Measurements from ENCODE around the gene RPTOR. TPM values are rescaled to one million over a fixed set of nuclear protein-coding genes. Genes with fewer than 3 reads are reported as not detected.
A peak's percentile ranks its signal among the peaks of the same experiment; 100 is the strongest.

RPTOR gene
- total RNA-seq, 4 donors from 2014 or later = 47.6 to 56.9 (median 55.4) TPM

DNA sequence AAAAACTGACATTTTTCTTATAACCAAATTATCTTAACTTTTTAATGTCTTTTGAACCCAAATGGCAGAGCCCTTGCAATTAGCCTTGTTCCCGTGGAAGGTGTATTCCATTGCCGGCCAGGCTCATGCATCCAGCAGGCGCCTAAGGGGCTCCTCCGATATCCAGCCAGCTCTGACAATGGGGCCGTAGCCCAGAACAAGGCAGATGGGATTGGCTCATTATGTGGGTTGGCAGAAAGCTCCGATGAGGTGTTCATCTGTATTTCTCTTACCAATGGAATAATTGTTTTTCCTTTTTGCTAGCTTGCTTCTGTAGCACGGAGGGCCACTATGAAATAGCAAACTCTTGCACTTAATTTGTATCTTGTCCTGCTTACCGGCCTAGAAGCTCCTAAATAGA is 238.8 kb downstream of the RPTOR start:
- Histone ChIP-seq H3K27ac (peak overlapping the region; percentile 20 to 84 (median 73)), H3K4me3 (no peak overlapping the region), H3K36me3 (no peaks in the 10 kb centered on the region), H3K4me1 (peaks cover 60 to 68% of the 10 kb centered on the region in 2 donors), H3K9me3 (no peaks in the 10 kb centered on the region), H3K27me3 (no peaks in the 10 kb centered on the region)
- DNase-seq (no peak), ATAC-seq (no peak)
- in situ Hi-C loops (cut with MboI; ENCODE audit: low sequenced_read_pairs in 4 of 4) (no loop called here), intact Hi-C loops (cut with DNase I; ENCODE audit: low total_unique reads) (no loop called here)
- TF ChIP-seq, protein P1, sequence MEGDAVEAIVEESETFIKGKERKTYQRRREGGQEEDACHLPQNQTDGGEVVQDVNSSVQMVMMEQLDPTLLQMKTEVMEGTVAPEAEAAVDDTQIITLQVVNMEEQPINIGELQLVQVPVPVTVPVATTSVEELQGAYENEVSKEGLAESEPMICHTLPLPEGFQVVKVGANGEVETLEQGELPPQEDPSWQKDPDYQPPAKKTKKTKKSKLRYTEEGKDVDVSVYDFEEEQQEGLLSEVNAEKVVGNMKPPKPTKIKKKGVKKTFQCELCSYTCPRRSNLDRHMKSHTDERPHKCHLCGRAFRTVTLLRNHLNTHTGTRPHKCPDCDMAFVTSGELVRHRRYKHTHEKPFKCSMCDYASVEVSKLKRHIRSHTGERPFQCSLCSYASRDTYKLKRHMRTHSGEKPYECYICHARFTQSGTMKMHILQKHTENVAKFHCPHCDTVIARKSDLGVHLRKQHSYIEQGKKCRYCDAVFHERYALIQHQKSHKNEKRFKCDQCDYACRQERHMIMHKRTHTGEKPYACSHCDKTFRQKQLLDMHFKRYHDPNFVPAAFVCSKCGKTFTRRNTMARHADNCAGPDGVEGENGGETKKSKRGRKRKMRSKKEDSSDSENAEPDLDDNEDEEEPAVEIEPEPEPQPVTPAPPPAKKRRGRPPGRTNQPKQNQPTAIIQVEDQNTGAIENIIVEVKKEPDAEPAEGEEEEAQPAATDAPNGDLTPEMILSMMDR (IDR thresholded peaks at IDR 0.05 in 4 of 5, conservative IDR thresholded peaks at IDR 0.05 in 1 of 5) = no peak
- no peak for TF ChIP-seq POLR2A (IDR thresholded peaks at IDR 0.05)

DNA sequence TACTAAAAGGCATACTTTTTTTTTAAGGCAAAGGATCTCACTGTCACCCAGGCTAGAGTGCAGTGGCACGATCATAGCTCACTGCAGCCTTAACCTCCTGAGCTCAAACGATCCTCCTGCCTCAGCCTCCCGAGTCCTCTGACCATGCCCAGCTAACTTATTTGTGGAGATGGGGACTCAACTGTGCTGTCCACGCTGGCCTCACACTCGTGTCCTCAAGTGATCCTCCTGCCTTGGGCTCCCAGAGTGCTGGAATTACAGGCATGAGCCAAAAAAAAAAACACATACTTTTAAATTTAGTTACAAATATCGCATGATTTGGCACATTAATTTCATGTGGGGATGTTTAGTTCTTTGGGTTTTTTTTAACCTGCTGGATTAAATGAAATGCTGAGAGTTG is 239.3 kb downstream of the RPTOR start:
- in situ Hi-C loops (cut with MboI; ENCODE audit: low sequenced_read_pairs in 4 of 4) = no loop called here
- H3K27ac ChIP-seq = peak overlapping the region; percentile 20 to 84 (median 54)

DNA sequence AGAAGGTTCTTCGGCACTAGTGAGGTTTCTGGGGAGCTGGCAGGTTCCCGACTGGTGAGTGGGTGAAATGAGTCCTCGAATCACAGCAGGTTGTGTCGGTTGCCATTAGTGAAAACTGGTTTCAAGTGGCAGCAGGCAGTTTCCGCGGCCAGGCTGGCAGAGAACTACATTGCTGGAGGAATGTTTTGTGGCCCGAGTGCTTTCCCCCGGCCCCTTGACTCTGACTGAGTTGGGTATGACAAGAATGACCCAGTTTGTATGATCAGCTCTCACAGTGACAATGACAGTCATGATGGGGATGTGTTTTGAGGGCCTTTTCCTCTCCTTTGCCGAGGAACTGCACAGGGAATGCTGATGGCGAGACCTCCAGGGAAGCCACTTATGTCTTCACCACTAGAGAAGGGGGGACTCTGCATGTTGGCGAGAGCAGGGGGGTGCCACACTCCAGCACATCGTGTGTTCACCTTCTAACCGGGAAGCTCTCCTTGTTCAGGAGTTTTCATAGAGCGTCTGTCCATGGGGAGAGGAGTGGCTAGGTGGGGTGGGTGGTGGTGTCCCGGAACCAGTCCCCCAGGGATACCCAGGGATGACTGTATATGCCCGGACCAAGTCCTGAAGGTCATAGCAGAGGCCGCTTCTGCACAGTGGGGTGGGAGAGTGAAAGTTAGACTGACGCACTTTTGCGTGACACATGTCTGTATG is 241.0 kb downstream of the RPTOR start:
- in situ Hi-C loops (cut with MboI; ENCODE audit: low sequenced_read_pairs in 4 of 4) (no loop called here), intact Hi-C loops (cut with DNase I; ENCODE audit: low total_unique reads) (no loop called here)
- Histone ChIP-seq H3K4me1 (peaks cover 77 to 80% of the 10 kb centered on the region in 2 donors), H3K27ac (peak overlapping the region; percentile 72 to 84 (median 78)), H3K4me3 (peak overlapping the region in 1 of 4 donors; percentile 3), H3K36me3 (no peaks in the 10 kb centered on the region), H3K27me3 (no peaks in the 10 kb centered on the region), H3K9me3 (no peaks in the 10 kb centered on the region)
- DNase-seq (peak in 1 of 2 donors; percentile 60), ATAC-seq (peak; percentile 8 to 19)
- TF ChIP-seq, protein P1 (IDR thresholded peaks at IDR 0.05 in 4 of 5, conservative IDR thresholded peaks at IDR 0.05 in 1 of 5) = no peak
- TF ChIP-seq POLR2A (IDR thresholded peaks at IDR 0.05) = peak; percentile 4 to 37

More for the DNA sequence above, 239.3 kb downstream of the RPTOR start:
- peaks cover 64 to 73% of the 10 kb centered on the region in 2 donors for H3K4me1 ChIP-seq
- intact Hi-C loops (cut with DNase I; ENCODE audit: low total_unique reads) = no loop called here
- DNase-seq (no peak), ATAC-seq (no peak)
- no peak overlapping the region for H3K4me3 ChIP-seq
- no peak for TF ChIP-seq POLR2A (IDR thresholded peaks at IDR 0.05)
- TF ChIP-seq, protein P1 (IDR thresholded peaks at IDR 0.05 in 4 of 5, conservative IDR thresholded peaks at IDR 0.05 in 1 of 5) = no peak
- no peaks in the 10 kb centered on the region for H3K27me3 ChIP-seq
- no peaks in the 10 kb centered on the region for H3K36me3 ChIP-seq
- no peaks in the 10 kb centered on the region for H3K9me3 ChIP-seq

- Histone ChIP-seq H3K9me3 (no peaks in the 10 kb centered on the region), H3K27me3 (no peaks in the 10 kb centered on the region), H3K4me3 (peak overlapping the region; percentile 12 to 35 (median 22)), H3K27ac (peak overlapping the region; percentile 72 to 84 (median 78)), H3K36me3 (no peaks in the 10 kb centered on the region), H3K4me1 (peaks cover 79 to 80% of the 10 kb centered on the region in 2 donors)
- in situ Hi-C loops (cut with MboI; ENCODE audit: low sequenced_read_pairs in 4 of 4) (no loop called here), intact Hi-C loops (cut with DNase I; ENCODE audit: low total_unique reads) (no loop called here)
- DNase-seq (peak; percentile 42 to 47), ATAC-seq (peak; percentile 51 to 55)
- TF ChIP-seq POLR2A (IDR thresholded peaks at IDR 0.05) = peak; percentile 39 to 57
- TF ChIP-seq, protein P1 (IDR thresholded peaks at IDR 0.05 in 4 of 5, conservative IDR thresholded peaks at IDR 0.05 in 1 of 5) = no peak
Observed at GRCh38 chr17:80786470-80786869, 241.8 kb downstream of the RPTOR start.

Measured in gastrocnemius medialis (tissue), 4 donors.